Cardiac muscle cell (in vitro differentiated cells and primary cell): ENCODE results near the gene PPM1H. TPM values are rescaled to one million over a fixed set of nuclear protein-coding genes. Genes with fewer than 3 reads are reported as not detected.

Source experiments
- DNase-seq, 2 donors: peaks; one replicate each; pipeline versions ENCODE4 v3.0.0 to v3.0.0-alpha.2; 2010 to 2017; ENCODE audit warnings: low read depth in 1 of 2, low spot score in 1 of 2
- H3K27ac ChIP-seq: fragments of 200-600 bp; sonication (generic); 2 replicates; pipeline ENCODE4 v1.5.1; 2016
- H3K27me3 ChIP-seq: fragments of 200-600 bp; sonication (generic); 2 replicates; pipeline ENCODE4 v1.6.0; 2016; ENCODE audit warnings: control low read depth
- H3K36me3 ChIP-seq: fragments of 200-600 bp; sonication (generic); 2 replicates; pipeline ENCODE4 v1.5.1; 2016; ENCODE audit warnings: control low read depth
- H3K4me1 ChIP-seq: fragments of 200-600 bp; sonication (generic); 2 replicates; pipeline ENCODE4 v1.8.1; 2017; ENCODE audit warnings: low read depth, mild to moderate bottlenecking, mixed run types
- H3K4me3 ChIP-seq: fragments of 200-600 bp; sonication (generic); 2 replicates; pipeline ENCODE4 v1.5.1; 2016; ENCODE audit warnings: mild to moderate bottlenecking
- H3K9me3 ChIP-seq: fragments of 200-600 bp; sonication (generic); 2 replicates; pipeline ENCODE4 v1.5.1; 2017; ENCODE audit warnings: low read depth, mild to moderate bottlenecking, control low read depth
- polyA plus RNA-seq: library from polyadenylated mRNA; unstranded; fragments of >200 nt; fragmentation: Nextera tagmentation; extraction: Ambion mirVana; gene quantifications from 2 replicates; pipeline ENCODE4 v1.2.1, GENCODE V29; 2016
- total RNA-seq: library from RNA; depleted of rRNA; stranded (reverse); fragments of >200 nt; gene quantifications from 2 replicates; pipeline ENCODE4 v1.2.3, GENCODE V29; 2016
- TF ChIP-seq, protein P1 (sequence below): IDR thresholded peaks from 2 replicates; pipeline ENCODE4 v1.5.1; 2012; ENCODE audit warnings: low read depth, mild to moderate bottlenecking, low read length

The PPM1H gene
- total and polyA plus RNA-seq, 2 experiments from 2014 or later: 2.9 to 3.3 TPM

DNA sequence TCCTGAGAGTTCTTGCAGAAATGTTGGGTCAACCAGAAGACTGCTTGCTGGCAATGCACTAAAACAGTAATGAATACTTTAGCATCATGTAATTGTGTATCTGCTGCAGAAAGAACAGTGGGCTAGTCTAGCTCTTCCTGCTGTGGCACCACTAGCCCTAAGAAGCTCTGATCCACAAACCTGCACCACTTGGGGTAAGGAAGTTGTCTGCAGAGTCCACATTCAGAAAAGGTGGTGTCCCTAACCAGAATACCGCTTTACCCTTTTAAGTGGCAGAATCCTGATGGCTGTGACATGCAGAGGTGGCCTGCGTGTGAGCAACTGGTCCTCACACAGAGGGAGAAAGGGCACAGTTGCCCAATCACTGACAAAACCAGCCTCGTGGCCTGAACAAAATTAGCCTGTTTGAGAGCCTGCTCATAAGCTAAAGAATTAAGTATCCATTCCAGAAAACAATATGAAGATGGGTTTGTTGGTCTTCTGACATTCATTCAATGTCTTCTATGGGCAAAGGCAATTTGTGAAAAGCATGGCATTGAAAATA, 165.8 kb downstream of the PPM1H start:
- Histone ChIP-seq H3K4me3 (no peak overlapping the region), H3K27ac (no peak overlapping the region), H3K27me3 (no peaks in the 10 kb centered on the region), H3K4me1 (no peaks in the 10 kb centered on the region), H3K36me3 (no peaks in the 10 kb centered on the region), H3K9me3 (no peaks in the 10 kb centered on the region)
- TF ChIP-seq, protein P1, sequence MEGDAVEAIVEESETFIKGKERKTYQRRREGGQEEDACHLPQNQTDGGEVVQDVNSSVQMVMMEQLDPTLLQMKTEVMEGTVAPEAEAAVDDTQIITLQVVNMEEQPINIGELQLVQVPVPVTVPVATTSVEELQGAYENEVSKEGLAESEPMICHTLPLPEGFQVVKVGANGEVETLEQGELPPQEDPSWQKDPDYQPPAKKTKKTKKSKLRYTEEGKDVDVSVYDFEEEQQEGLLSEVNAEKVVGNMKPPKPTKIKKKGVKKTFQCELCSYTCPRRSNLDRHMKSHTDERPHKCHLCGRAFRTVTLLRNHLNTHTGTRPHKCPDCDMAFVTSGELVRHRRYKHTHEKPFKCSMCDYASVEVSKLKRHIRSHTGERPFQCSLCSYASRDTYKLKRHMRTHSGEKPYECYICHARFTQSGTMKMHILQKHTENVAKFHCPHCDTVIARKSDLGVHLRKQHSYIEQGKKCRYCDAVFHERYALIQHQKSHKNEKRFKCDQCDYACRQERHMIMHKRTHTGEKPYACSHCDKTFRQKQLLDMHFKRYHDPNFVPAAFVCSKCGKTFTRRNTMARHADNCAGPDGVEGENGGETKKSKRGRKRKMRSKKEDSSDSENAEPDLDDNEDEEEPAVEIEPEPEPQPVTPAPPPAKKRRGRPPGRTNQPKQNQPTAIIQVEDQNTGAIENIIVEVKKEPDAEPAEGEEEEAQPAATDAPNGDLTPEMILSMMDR: no peak
- DNase-seq: no peak

DNA sequence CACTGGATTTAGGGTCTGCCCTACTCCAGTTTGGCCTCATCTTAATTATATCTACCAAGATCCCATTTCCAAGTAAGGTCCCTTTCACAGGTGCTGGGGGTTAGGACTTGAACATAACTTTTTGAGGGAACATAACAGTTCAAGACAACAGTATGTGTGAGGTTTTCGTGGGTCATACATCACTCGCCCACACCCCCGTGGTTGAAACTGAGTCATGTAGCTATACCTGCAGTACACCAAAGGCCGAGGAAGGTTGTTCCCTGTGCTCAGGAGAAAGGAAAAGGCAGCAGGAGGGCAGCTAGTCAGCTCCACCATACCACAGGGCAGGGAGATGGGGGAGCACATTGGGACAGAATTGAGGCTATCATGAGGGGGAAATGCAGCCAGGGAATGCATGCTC, 167.0 kb downstream of the PPM1H start:
- Histone ChIP-seq H3K9me3 (no peaks in the 10 kb centered on the region), H3K27ac (no peak overlapping the region), H3K27me3 (no peaks in the 10 kb centered on the region), H3K36me3 (no peaks in the 10 kb centered on the region), H3K4me3 (no peak overlapping the region), H3K4me1 (no peaks in the 10 kb centered on the region)
- DNase-seq: no peak
- TF ChIP-seq, protein P1: no peak

DNA sequence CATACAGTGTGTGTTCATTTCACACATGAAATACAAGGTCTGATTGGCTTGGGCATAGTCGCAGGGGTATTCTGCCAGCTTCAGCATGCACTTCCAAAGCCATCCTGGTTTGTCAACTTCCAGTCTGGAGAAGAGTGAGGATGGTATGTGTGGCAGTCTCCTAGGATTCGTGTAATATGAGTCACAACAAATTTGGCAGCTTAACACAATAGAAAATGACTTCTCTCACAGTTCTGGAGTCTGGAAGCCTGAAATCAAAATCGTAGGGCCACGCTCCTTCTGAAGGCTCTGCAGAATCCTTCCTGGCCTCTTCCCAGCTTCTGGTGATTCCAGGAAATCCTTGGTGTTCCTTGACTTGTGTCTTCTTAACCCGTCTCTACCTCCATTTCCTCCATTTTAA, 167.5 kb downstream of the PPM1H start:
- Histone ChIP-seq H3K4me3 (no peak overlapping the region), H3K9me3 (no peaks in the 10 kb centered on the region), H3K36me3 (no peaks in the 10 kb centered on the region), H3K27ac (no peak overlapping the region), H3K27me3 (no peaks in the 10 kb centered on the region), H3K4me1 (no peaks in the 10 kb centered on the region)
- TF ChIP-seq, protein P1: no peak
- peak in 1 of 2 donors; percentile 61 for DNase-seq

DNA sequence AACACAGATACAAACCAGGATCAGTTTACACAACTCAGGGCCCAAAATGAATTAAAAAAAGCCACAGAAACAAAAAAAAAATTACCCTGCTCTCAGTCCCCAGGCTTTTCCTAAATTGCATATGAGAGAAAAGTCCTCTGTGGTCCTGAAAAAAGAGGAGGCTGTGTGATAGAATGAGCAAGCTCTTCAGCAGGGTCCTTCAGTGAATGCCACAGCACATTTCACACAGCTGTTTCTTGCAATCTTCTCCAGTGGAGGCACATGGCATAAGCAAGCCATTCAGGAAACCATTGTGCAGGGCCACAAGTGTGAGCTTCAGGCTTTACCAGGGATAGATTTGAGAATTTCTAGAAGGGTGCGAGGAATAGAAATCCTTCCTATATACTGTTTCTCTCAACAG, 168.5 kb downstream of the PPM1H start:
- no peak overlapping the region for H3K4me3 ChIP-seq
- no peak for DNase-seq
- H3K27ac ChIP-seq: no peak overlapping the region
- no peaks in the 10 kb centered on the region for H3K9me3 ChIP-seq
- no peaks in the 10 kb centered on the region for H3K36me3 ChIP-seq
- H3K4me1 ChIP-seq: no peaks in the 10 kb centered on the region
- no peaks in the 10 kb centered on the region for H3K27me3 ChIP-seq
- TF ChIP-seq, protein P1: no peak

DNA sequence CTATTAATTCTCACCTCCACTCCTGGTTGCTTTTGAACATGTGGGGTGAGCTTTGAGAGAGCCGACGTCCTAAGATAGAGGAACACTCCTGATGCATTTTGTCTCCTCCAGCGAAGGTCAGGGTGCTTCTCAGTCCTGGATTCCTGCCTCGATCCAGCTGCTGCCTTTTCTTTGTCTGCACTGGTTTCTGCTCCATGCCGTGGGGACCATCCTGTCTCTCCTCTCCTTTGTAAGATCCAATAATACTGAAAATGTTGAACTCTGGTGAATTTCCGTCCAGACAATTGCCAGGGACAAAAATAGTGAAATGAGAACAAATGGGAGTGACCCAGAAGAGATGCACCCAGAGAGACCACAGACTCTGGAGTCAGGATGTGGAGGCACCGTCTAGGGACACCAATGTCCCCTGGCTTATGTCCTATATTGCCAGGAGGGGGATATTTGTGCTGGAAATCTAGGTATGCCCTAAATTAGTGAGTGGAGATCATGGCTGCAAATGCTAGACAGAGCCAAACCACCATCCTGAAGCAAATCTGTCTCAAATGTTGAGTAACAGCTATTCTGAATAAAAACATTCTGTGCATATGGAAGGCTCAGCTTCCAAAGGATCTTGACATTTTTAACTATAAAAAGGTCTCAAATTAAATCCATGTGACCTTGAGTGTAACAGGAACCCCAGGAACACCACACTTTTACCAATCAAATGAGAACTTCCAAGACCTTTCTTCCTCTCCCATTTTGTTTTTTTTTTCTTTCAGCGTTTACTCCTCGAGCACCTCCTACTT, 170.9 kb downstream of the PPM1H start:
- Histone ChIP-seq H3K27ac (no peak overlapping the region), H3K27me3 (no peaks in the 10 kb centered on the region), H3K4me1 (peaks cover 9% of the 10 kb centered on the region), H3K36me3 (no peaks in the 10 kb centered on the region), H3K4me3 (no peak overlapping the region), H3K9me3 (no peaks in the 10 kb centered on the region)
- no peak for DNase-seq
- TF ChIP-seq, protein P1: no peak
